Trophoblast cell (in vitro differentiated cells and primary cell): Measurements from ENCODE around the gene ST3GAL4.
A peak's percentile ranks its signal among the peaks of the same experiment; 100 is the strongest.

Source experiments
- DNase-seq, 2 donors: peaks; one replicate each; pipeline ENCODE4 v3.0.0-alpha.2; 2016
- H2AFZ ChIP-seq: 2 replicates; pipeline ENCODE4 v1.6.1; 2013; ENCODE audit warnings: low read length, moderate library complexity, mild to moderate bottlenecking; ENCODE audit not compliant: insufficient read depth, poor library complexity
- H2AK5ac ChIP-seq: 2 replicates; pipeline ENCODE4 v1.6.1; 2013; ENCODE audit warnings: mild to moderate bottlenecking, low read length
- H2BK120ac ChIP-seq: 2 replicates; pipeline ENCODE4 v1.6.1; 2013; ENCODE audit warnings: low read length, mild to moderate bottlenecking, moderate library complexity; ENCODE audit not compliant: insufficient read depth, poor library complexity
- H2BK12ac ChIP-seq: 2 replicates; pipeline ENCODE4 v1.6.1; 2013; ENCODE audit warnings: mild to moderate bottlenecking, low read length, moderate library complexity
- H2BK5ac ChIP-seq: 2 replicates; pipeline ENCODE4 v1.6.1; 2013; ENCODE audit warnings: low read length, low read depth, moderate library complexity, mild to moderate bottlenecking; ENCODE audit not compliant: poor library complexity
- H3K14ac ChIP-seq: 2 replicates; pipeline ENCODE4 v1.6.1; 2013; ENCODE audit warnings: mild to moderate bottlenecking, low read length
- H3K18ac ChIP-seq: 2 replicates; pipeline ENCODE4 v1.6.1; 2013; ENCODE audit warnings: mild to moderate bottlenecking, low read length
- H3K23ac ChIP-seq: 2 replicates; pipeline ENCODE4 v1.6.1; 2013; ENCODE audit warnings: low read length
- H3K27ac ChIP-seq: 2 replicates; pipeline ENCODE4 v1.5.1; 2013; ENCODE audit warnings: low read depth, mild to moderate bottlenecking, inconsistent platforms, low read length, moderate library complexity
- H3K27me3 ChIP-seq: 2 replicates; pipeline ENCODE4 v1.6.1; 2013; ENCODE audit warnings: inconsistent platforms, mild to moderate bottlenecking, low read length, moderate library complexity; ENCODE audit not compliant: insufficient read depth
- H3K36me3 ChIP-seq, 2 experiments: 1 replicate in 1 of 2; 2 replicates in 1 of 2; pipeline ENCODE4 v1.6.1; 2013; ENCODE audit warnings: low read length in 2 of 2, mild to moderate bottlenecking in 2 of 2, moderate library complexity in 1 of 2; ENCODE audit not compliant: insufficient read depth in 2 of 2, control insufficient read depth in 1 of 2
- H3K4ac ChIP-seq: 2 replicates; pipeline ENCODE4 v1.6.1; 2013; ENCODE audit warnings: low read depth, mild to moderate bottlenecking, low read length, moderate library complexity
- H3K4me1 ChIP-seq, 2 experiments: 1 replicate in 1 of 2; 2 replicates in 1 of 2; pipeline ENCODE4 v1.6.1; 2013; ENCODE audit warnings: low read length in 2 of 2, mild to moderate bottlenecking in 2 of 2, moderate library complexity in 1 of 2; ENCODE audit not compliant: insufficient read depth in 2 of 2, control insufficient read depth in 1 of 2
- H3K4me2 ChIP-seq: 2 replicates; pipeline ENCODE4 v1.6.1; 2013; ENCODE audit warnings: inconsistent platforms, mild to moderate bottlenecking, low read length, moderate library complexity
- H3K4me3 ChIP-seq: 2 replicates; pipeline ENCODE4 v1.5.1; 2013; ENCODE audit warnings: mild to moderate bottlenecking, low read depth, low read length, inconsistent platforms
- H3K79me1 ChIP-seq: one replicate; pipeline ENCODE4 v1.6.1; 2013; ENCODE audit warnings: low read length
- H3K79me2 ChIP-seq: 2 replicates; pipeline ENCODE4 v1.6.1; 2013; ENCODE audit warnings: low read length, mild to moderate bottlenecking; ENCODE audit not compliant: control insufficient read depth, insufficient read depth, poor library complexity
- H3K9ac ChIP-seq: 2 replicates; pipeline ENCODE4 v1.6.1; 2013; ENCODE audit warnings: mild to moderate bottlenecking, low read length
- H3K9me3 ChIP-seq: 2 replicates; pipeline ENCODE4 v1.6.1; 2013; ENCODE audit warnings: low read depth, mild to moderate bottlenecking, control low read depth, inconsistent platforms, low read length; ENCODE audit not compliant: insufficient read depth
- H4K12ac ChIP-seq: 2 replicates; pipeline ENCODE4 v1.6.1; 2013; ENCODE audit warnings: low read depth, mild to moderate bottlenecking, low read length, moderate library complexity
- H4K8ac ChIP-seq: 2 replicates; pipeline ENCODE4 v1.6.1; 2013; ENCODE audit warnings: low read depth, mild to moderate bottlenecking, low read length, moderate library complexity
- H4K91ac ChIP-seq: one replicate; pipeline ENCODE4 v1.6.1; 2013; ENCODE audit warnings: low read depth, mild to moderate bottlenecking, low read length, moderate library complexity
- WGBS: extraction: QIAGEN DNeasy Blood & Tissue Kit; methylation state at CpG from one replicate; pipeline ENCODE4 v1.1.7; 2013; ENCODE audit warnings: missing lambda C conversion rate; ENCODE audit not compliant: insufficient read length, insufficient coverage; ENCODE audit errors: extremely low coverage; 5-methylcytosine and 5-hydroxymethylcytosine counted together

The ST3GAL4 gene

DNA sequence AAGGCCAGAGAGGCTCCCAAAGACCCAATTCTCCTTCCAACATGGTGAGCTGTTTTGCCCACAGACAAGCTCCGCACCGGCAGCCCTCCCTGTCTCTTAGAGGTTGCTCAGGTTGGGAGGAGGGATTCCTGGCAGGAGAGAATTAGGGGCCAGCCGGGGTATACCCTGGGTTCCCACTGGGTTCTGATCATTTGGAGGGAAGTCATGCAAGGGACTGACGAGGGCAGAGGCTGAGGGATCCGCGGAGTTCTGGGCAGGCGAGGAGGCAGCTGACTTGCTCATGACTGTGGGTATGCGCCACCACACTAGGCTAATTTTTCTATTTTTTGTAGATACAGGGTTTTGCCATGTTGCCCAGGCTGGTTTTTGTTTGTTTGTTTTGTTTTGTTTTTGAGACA is 4.6 kb downstream of the ST3GAL4 start:
- WGBS, result no CpG with 5 or more reads among the region's 8 CpGs

DNA sequence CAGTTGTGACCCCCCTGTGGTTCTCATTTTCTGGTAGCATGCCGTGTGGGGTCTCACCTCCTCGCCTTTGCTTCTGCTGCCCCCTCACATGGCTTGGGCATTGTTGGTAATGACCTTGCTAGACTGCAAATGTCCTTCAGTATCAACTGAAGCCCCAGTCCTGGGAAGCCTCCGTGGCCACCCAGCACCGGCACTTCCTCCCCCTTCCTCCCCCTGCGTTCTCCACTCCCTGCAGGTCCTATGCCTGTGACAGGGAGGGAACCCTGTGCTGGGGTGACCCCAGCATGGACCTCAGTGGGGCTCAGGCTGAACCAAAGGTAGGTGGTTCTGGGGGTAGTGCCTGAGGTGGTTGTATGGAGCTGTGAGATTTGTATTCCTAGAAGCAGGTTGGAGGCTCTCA is 5.9 kb downstream of the ST3GAL4 start:
- no peak overlapping the region for H3K23ac ChIP-seq
- no peak for DNase-seq
- H3K9ac ChIP-seq, result no peak overlapping the region
- H3K4me3 ChIP-seq, result no peak overlapping the region
- peaks cover 10 to 12% of the 10 kb centered on the region in 2 experiments for H3K4me1 ChIP-seq
- no peaks in the 10 kb centered on the region for H3K27me3 ChIP-seq
- peak overlapping the region; percentile 11 for H3K14ac ChIP-seq
- WGBS, result no CpG with 5 or more reads among the region's 5 CpGs
- no peaks in the 10 kb centered on the region for H3K9me3 ChIP-seq
- no peak overlapping the region for H3K27ac ChIP-seq
- no peak overlapping the region for H4K12ac ChIP-seq
- H2BK5ac ChIP-seq, result no peak overlapping the region
- no peak overlapping the region for H4K91ac ChIP-seq
- no peak overlapping the region for H2BK12ac ChIP-seq
- peaks cover 1% of the 10 kb centered on the region for H3K79me2 ChIP-seq
- no peak overlapping the region for H2BK120ac ChIP-seq
- no peak overlapping the region for H2AK5ac ChIP-seq
- H3K36me3 ChIP-seq, result no peaks in the 10 kb centered on the region
- peaks cover 10% of the 10 kb centered on the region for H3K79me1 ChIP-seq
- H2AFZ ChIP-seq, result no peak overlapping the region
- peak overlapping the region; percentile 27 for H3K18ac ChIP-seq
- H3K4ac ChIP-seq, result no peak overlapping the region
- H3K4me2 ChIP-seq, result no peak overlapping the region
- H4K8ac ChIP-seq, result no peak overlapping the region

More for the DNA sequence above, 4.6 kb downstream of the ST3GAL4 start:
- Histone ChIP-seq H3K14ac (no peak overlapping the region), H3K23ac (no peak overlapping the region), H3K79me1 (peaks cover 16% of the 10 kb centered on the region), H3K9ac (no peak overlapping the region), H3K9me3 (no peaks in the 10 kb centered on the region), H2BK120ac (no peak overlapping the region), H2AK5ac (no peak overlapping the region), H2BK5ac (no peak overlapping the region), H4K12ac (no peak overlapping the region), H2AFZ (no peak overlapping the region), H3K27me3 (no peaks in the 10 kb centered on the region), H3K4me1 (peaks cover 8 to 10% of the 10 kb centered on the region in 2 experiments), H3K36me3 (no peaks in the 10 kb centered on the region), H3K79me2 (peaks cover 8% of the 10 kb centered on the region), H4K91ac (no peak overlapping the region), H3K18ac (peak overlapping the region; percentile 21), H3K4me3 (no peak overlapping the region), H3K27ac (no peak overlapping the region), H4K8ac (no peak overlapping the region), H3K4ac (no peak overlapping the region), H3K4me2 (no peak overlapping the region), H2BK12ac (no peak overlapping the region)
- DNase-seq, result no peak

DNA sequence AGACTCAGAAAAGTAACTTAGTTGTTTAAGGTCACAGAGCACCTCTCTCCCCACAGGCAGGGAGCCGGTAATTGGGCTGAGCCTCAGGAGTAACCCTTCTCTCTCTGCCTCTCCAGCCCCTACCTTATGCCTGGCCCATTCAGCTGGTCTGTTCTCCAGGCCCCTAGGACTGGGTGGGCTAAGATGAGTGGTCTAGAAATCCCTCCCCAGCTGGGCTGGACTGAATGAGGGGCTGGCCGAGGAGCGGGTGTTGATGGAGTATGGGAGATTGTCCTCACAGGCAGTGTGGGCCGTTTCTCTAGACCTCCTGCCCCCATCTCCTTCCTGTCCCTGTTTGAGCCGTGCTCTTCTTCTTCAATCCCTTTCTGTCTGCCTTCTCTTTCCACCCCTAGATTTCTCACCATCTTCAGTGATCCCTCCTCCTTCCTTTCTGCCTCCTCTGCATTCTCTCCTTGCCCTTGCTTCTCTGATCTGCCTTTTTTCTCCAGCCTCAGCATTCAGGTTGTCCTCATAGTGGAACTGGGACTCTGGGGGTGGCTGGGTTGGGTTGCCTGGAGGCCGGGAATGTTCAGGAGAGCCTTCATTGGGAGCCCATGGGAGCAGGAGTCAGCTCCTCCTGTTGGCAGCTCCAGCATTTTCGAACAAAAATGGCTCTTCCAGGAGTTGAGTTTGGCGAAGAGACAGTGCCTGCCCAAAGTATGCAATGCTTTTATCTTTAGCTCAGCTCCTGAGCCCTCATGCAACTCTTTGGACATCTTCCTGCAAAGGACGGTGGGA is 7.6 kb downstream of the ST3GAL4 start:
- WGBS, result no CpG with 5 or more reads among the region's 9 CpGs
- H3K4ac ChIP-seq, result no peak overlapping the region

DNA sequence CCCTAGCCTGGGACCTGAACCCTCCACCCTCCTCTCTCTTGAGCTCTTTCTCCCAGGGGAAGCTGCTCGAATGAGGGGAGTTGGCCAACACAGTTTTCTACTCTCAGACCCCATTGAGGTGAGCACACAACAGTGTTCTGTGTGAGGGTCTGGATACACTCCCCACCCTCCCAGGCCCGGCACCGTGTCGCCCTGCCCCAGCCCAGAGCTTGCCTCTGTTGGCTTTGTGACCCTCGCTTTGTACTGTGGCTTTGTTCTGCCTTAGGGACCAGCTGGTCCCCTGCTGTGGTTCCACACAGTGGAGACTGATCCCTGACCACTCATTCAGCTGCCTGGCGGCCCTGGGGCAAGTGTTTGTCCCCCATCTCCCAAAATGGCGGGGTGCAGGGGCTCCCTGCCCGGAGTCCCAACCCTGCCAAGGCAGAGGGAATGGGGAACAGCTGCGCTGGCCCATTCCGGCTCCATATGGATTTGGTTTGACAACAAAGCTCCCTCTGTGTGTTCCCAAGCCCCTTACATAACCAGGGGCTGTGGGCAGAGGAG is 8.3 kb downstream of the ST3GAL4 start:
- H2AFZ ChIP-seq, result no peak overlapping the region
- no peak overlapping the region for H4K91ac ChIP-seq
- H3K27ac ChIP-seq, result no peak overlapping the region
- no peak for DNase-seq
- H3K36me3 ChIP-seq, result no peaks in the 10 kb centered on the region
- H4K12ac ChIP-seq, result no peak overlapping the region
- H3K4me1 ChIP-seq, result peaks cover 10 to 12% of the 10 kb centered on the region in 2 experiments
- no CpG with 5 or more reads among the region's 10 CpGs for WGBS
- H4K8ac ChIP-seq, result no peak overlapping the region
- peaks cover 10% of the 10 kb centered on the region for H3K79me1 ChIP-seq
- no peak overlapping the region for H3K4ac ChIP-seq
- peak overlapping the region; percentile 56 for H2BK12ac ChIP-seq
- no peaks in the 10 kb centered on the region for H3K79me2 ChIP-seq
- no peak overlapping the region for H2BK5ac ChIP-seq
- H3K4me2 ChIP-seq, result no peak overlapping the region
- no peak overlapping the region for H3K14ac ChIP-seq
- H3K9ac ChIP-seq, result no peak overlapping the region
- H3K23ac ChIP-seq, result no peak overlapping the region
- H3K4me3 ChIP-seq, result no peak overlapping the region
- H3K18ac ChIP-seq, result no peak overlapping the region
- no peaks in the 10 kb centered on the region for H3K27me3 ChIP-seq
- H3K9me3 ChIP-seq, result no peaks in the 10 kb centered on the region
- H2AK5ac ChIP-seq, result peak overlapping the region; percentile 49
- H2BK120ac ChIP-seq, result no peak overlapping the region

More for the DNA sequence above, 7.6 kb downstream of the ST3GAL4 start:
- Histone ChIP-seq H3K4me1 (peaks cover 10 to 12% of the 10 kb centered on the region in 2 experiments), H3K14ac (no peak overlapping the region), H3K23ac (no peak overlapping the region), H2BK5ac (no peak overlapping the region), H3K79me2 (no peaks in the 10 kb centered on the region), H3K4me2 (no peak overlapping the region), H3K27me3 (no peaks in the 10 kb centered on the region), H4K91ac (no peak overlapping the region), H3K36me3 (no peaks in the 10 kb centered on the region), H3K9me3 (no peaks in the 10 kb centered on the region), H3K9ac (no peak overlapping the region), H4K8ac (no peak overlapping the region), H2BK120ac (no peak overlapping the region), H3K18ac (no peak overlapping the region), H2BK12ac (no peak overlapping the region), H3K27ac (no peak overlapping the region), H2AFZ (no peak overlapping the region), H3K79me1 (peaks cover 10% of the 10 kb centered on the region), H4K12ac (no peak overlapping the region), H2AK5ac (no peak overlapping the region), H3K4me3 (no peak overlapping the region)
- DNase-seq, result no peak
